IMR-90 (cell line): ENCODE results near the gene MAN1A2. TPM values are rescaled to one million over a fixed set of nuclear protein-coding genes. Genes with fewer than 3 reads are reported as not detected.

Experiments
- ATAC-seq: fragments of 200-7000 bp; cut with Tn5 transposase; 2 replicates; pipeline ENCODE4 v1.9.1; 2020; ENCODE audit warnings: low read depth, mild to moderate bottlenecking, moderate library complexity
- BruUV-seq: library from RNA; stranded (reverse); fragments of 400-500 nt; replicated peaks from 2 replicates; lab custom pipeline; 2021; lab: Mats Ljungman, UMichigan
- CTCF ChIA-PET: fragments of 300-600 bp; formaldehyde crosslinking; extraction: SDS; loops from one replicate; lab custom pipeline; 2021; ENCODE audit warnings: antibody characterized with exemption; lab: Yijun Ruan, JAX
- POLR2A ChIA-PET: fragments of 300-600 bp; sonication (Branson Sonifier 250); formaldehyde crosslinking; loops from one replicate; lab custom pipeline; 2022; ENCODE audit warnings: antibody characterized with exemption; ENCODE audit not compliant: unreplicated experiment; lab: Charles Lee
- DNase-seq: peaks from one replicate; pipeline ENCODE4 v3.0.0; 2013
- H2AFZ ChIP-seq: replicated peaks from 2 replicates; pipeline ENCODE3; 2013; ENCODE audit warnings: low read length, mild to moderate bottlenecking; ENCODE audit not compliant: poor library complexity
- H2AK5ac ChIP-seq: 2 replicates; pipeline ENCODE4 v1.6.1; 2013; ENCODE audit warnings: low read depth, low read length, inconsistent platforms
- H2AK9ac ChIP-seq: replicated peaks from 2 replicates; pipeline ENCODE3; 2013; ENCODE audit warnings: mild to moderate bottlenecking, low read depth, low read length, moderate library complexity; ENCODE audit not compliant: poor library complexity
- H2BK120ac ChIP-seq: 2 replicates; pipeline ENCODE4 v1.6.1; 2013; ENCODE audit warnings: low read depth, low read length, inconsistent platforms
- H2BK15ac ChIP-seq: 3 replicates; pipeline ENCODE4 v1.6.1; 2013; ENCODE audit warnings: low read depth, low read length, inconsistent platforms
- H2BK20ac ChIP-seq: 2 replicates; pipeline ENCODE4 v1.6.1; 2013; ENCODE audit warnings: low read depth, mild to moderate bottlenecking, inconsistent platforms, low read length, moderate library complexity
- H2BK5ac ChIP-seq: 2 replicates; pipeline ENCODE4 v1.6.1; 2013; ENCODE audit warnings: mild to moderate bottlenecking, low read depth, low read length, inconsistent platforms; ENCODE audit not compliant: poor library complexity, severe bottlenecking
- H3K14ac ChIP-seq: replicated peaks from 2 replicates; pipeline ENCODE4 v1.6.1; 2013; ENCODE audit warnings: low read depth, low read length, inconsistent platforms
- H3K18ac ChIP-seq: 2 replicates; pipeline ENCODE4 v1.6.1; 2013; ENCODE audit warnings: low read depth, low read length, control low read depth
- H3K23ac ChIP-seq: 2 replicates; pipeline ENCODE4 v1.6.1; 2013; ENCODE audit warnings: low read depth, low read length, inconsistent platforms
- H3K27ac ChIP-seq: 2 replicates; pipeline ENCODE4 v1.5.1; 2013; ENCODE audit warnings: mild to moderate bottlenecking, control low read depth, low read length; ENCODE audit not compliant: insufficient read depth
- H3K27me3 ChIP-seq: 2 replicates; pipeline ENCODE4 v1.6.1; 2013; ENCODE audit warnings: low read length; ENCODE audit not compliant: control insufficient read depth, insufficient read depth
- H3K36me3 ChIP-seq: 2 replicates; pipeline ENCODE4 v1.6.1; 2013; ENCODE audit warnings: low read length, mixed read lengths; ENCODE audit not compliant: control insufficient read depth, insufficient read depth
- H3K4ac ChIP-seq: 2 replicates; pipeline ENCODE4 v1.6.1; 2013; ENCODE audit warnings: low read depth, low read length, inconsistent platforms
- H3K4me1 ChIP-seq: 2 replicates; pipeline ENCODE4 v1.6.1; 2013; ENCODE audit warnings: low read length, mixed read lengths; ENCODE audit not compliant: control insufficient read depth, insufficient read depth
- H3K4me2 ChIP-seq: 2 replicates; pipeline ENCODE4 v1.6.1; 2013; ENCODE audit warnings: low read depth, mild to moderate bottlenecking, control low read depth, low read length, moderate library complexity
- H3K4me3 ChIP-seq: 2 replicates; pipeline ENCODE4 v1.5.1; 2013; ENCODE audit warnings: low read depth, mild to moderate bottlenecking, control low read depth, low read length, moderate library complexity; ENCODE audit not compliant: insufficient read depth
- H3K56ac ChIP-seq: 2 replicates; pipeline ENCODE4 v1.6.1; 2013; ENCODE audit warnings: low read length, inconsistent platforms; ENCODE audit not compliant: insufficient read depth; ENCODE audit errors: extremely low read depth
- H3K79me1 ChIP-seq, 2 experiments: 2 replicates each; pipeline ENCODE4 v1.6.1; 2013; ENCODE audit warnings: low read length in 2 of 2, inconsistent platforms in 1 of 2, low read depth in 1 of 2
- H3K9ac ChIP-seq: 2 replicates; pipeline ENCODE4 v1.6.1; 2013; ENCODE audit warnings: low read depth, low read length, control low read depth
- H3K9me1 ChIP-seq: 2 replicates; pipeline ENCODE4 v1.6.1; 2013; ENCODE audit warnings: low read length, inconsistent platforms; ENCODE audit not compliant: insufficient read depth
- H3K9me3 ChIP-seq: 2 replicates; pipeline ENCODE4 v1.6.1; 2013; ENCODE audit warnings: low read length; ENCODE audit not compliant: control insufficient read depth, insufficient read depth
- H4K20me1 ChIP-seq: 2 replicates; pipeline ENCODE4 v1.6.1; 2013; ENCODE audit warnings: low read length, inconsistent platforms; ENCODE audit not compliant: insufficient read depth
- H4K5ac ChIP-seq: 2 replicates; pipeline ENCODE4 v1.6.1; 2013; ENCODE audit warnings: mild to moderate bottlenecking, low read depth, low read length, control low read depth
- H4K8ac ChIP-seq, 2 experiments: 2 replicates each; pipeline ENCODE4 v1.6.1; 2013; ENCODE audit warnings: low read depth in 2 of 2, low read length in 2 of 2, control low read depth in 1 of 2, inconsistent platforms in 1 of 2
- H4K91ac ChIP-seq: 2 replicates; pipeline ENCODE4 v1.6.1; 2013; ENCODE audit warnings: low read depth, low read length, inconsistent platforms; ENCODE audit not compliant: insufficient read depth
- BHLHE40 ChIP-seq: fragments of 150-350 bp; IDR thresholded peaks from 2 replicates; pipeline ENCODE4 v1.6.1; 2016; ENCODE audit warnings: mild to moderate bottlenecking, low read depth, low read length
- CEBPB ChIP-seq: IDR thresholded peaks from 2 replicates; pipeline ENCODE4 v1.6.1; 2012; ENCODE audit warnings: low read depth, low read length, improper control_type of control experiment
- MAFK ChIP-seq: IDR thresholded peaks from 2 replicates; pipeline ENCODE4 v1.6.1; 2012; ENCODE audit warnings: low read depth, low read length, improper control_type of control experiment
- MXI1 ChIP-seq: IDR thresholded peaks from 2 replicates; pipeline ENCODE4 v1.6.1; 2012; ENCODE audit warnings: low read depth, mild to moderate bottlenecking, low read length, moderate library complexity, borderline replicate concordance
- POLR2A ChIP-seq: IDR thresholded peaks from 2 replicates; pipeline ENCODE4 v1.6.1; 2012; ENCODE audit warnings: mild to moderate bottlenecking, low read depth, low read length
- RAD21 ChIP-seq: IDR thresholded peaks from 2 replicates; pipeline ENCODE4 v1.6.1; 2012; ENCODE audit warnings: low read length, improper control_type of control experiment
- SMC3 ChIP-seq: fragments of 150-350 bp; IDR thresholded peaks from 2 replicates; pipeline ENCODE4 v1.6.1; 2016; ENCODE audit warnings: low read depth, mild to moderate bottlenecking, antibody characterized with exemption, low read length, moderate library complexity
- WGBS, 2 experiments: methylation state at CpG; one replicate each; pipeline versions ENCODE4 v1.1.5 to v1.1.7; 2013; ENCODE audit warnings: missing lambda C conversion rate in 2 of 2; ENCODE audit not compliant: insufficient read length in 1 of 2; ENCODE audit errors: extremely low coverage in 2 of 2; 5-methylcytosine and 5-hydroxymethylcytosine counted together
- dilution Hi-C: fragments of 300-500 bp; cut with HindIII; formaldehyde crosslinking; loops from one replicate; pipeline ENCODE4 v1.14.3; 2018; ENCODE audit warnings: low sequenced_read_pairs; ENCODE audit not compliant: unreplicated experiment
- in situ Hi-C: fragments of 300-500 bp; cut with MboI; formaldehyde crosslinking; loops from 3 replicates; pipeline ENCODE4 v1.14.3; 2019; ENCODE audit warnings: low sequenced_read_pairs, inconsistent platforms, mixed read lengths
- intact Hi-C: fragments of 100-400 bp; cut with micrococcal nuclease; formaldehyde crosslinking; loops from 2 replicates; pipeline ENCODE4 v1.10.0; 2022
- polyA plus RNA-seq, 3 experiments: library from polyadenylated mRNA; depleted of rRNA; stranded (reverse); fragments of >200 nt; gene quantifications; 2 replicates each; pipeline ENCODE4 v1.2.3, GENCODE V29; 2012; ENCODE audit warnings: low replicate concordance in 1 of 3
- total RNA-seq: library from RNA; depleted of rRNA; stranded (reverse); fragments of >200 nt; gene quantifications from 2 replicates; pipeline ENCODE4 v1.2.3, GENCODE V29; 2012
- TF ChIP-seq, protein P1 (sequence below): conservative IDR thresholded peaks from 2 replicates; pipeline ENCODE4 v1.5.1; 2012; ENCODE audit warnings: mild to moderate bottlenecking, low read depth, low read length, improper control_type of control experiment
- TF ChIP-seq, protein P2 (sequence below): fragments of 150-350 bp; IDR thresholded peaks from 2 replicates; pipeline ENCODE4 v1.6.1; 2017; ENCODE audit warnings: mild to moderate bottlenecking, antibody characterized with exemption, low read length, low read depth

Gene MAN1A2
- total and polyA plus RNA-seq, 2 of the 4 experiments (the other 2 are of a cell fraction): 12.4 to 29.4 TPM

DNA sequence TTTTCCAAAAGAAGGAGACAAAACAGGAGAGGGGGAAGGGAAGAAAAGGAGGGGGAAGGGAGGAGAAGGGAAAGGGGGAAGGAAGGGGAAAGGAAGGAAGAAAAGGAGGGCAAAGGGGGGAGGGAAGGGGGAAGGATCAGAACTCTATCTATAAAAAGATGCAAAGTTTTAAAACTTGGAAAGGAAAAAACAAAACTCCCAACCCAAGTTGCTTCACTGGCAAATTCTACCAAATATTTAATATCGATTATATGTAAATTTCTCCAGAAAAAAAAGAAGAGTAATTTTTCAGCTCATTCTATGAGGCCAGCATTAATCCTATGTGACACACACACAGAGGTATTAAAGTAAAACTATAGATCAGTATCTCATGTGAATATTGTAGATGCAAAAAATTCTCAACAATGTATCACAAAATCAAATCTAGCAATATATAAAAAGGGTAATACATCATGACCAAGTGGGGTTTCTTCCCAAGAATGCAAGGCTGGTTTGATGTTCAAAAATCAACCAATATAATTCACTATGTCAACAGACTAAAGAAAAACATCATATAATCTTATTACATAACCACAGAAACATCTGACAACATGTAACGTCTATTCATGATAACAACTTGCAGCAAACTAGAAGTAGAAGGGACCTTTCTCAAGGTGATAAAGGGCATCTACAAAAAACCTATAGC, 57.9 kb downstream of the MAN1A2 start:
- TF ChIP-seq CEBPB (no peak), MXI1 (no peak), BHLHE40 (no peak), SMC3 (no peak), POLR2A (no peak), MAFK (no peak), RAD21 (no peak)
- TF ChIP-seq, protein P1, sequence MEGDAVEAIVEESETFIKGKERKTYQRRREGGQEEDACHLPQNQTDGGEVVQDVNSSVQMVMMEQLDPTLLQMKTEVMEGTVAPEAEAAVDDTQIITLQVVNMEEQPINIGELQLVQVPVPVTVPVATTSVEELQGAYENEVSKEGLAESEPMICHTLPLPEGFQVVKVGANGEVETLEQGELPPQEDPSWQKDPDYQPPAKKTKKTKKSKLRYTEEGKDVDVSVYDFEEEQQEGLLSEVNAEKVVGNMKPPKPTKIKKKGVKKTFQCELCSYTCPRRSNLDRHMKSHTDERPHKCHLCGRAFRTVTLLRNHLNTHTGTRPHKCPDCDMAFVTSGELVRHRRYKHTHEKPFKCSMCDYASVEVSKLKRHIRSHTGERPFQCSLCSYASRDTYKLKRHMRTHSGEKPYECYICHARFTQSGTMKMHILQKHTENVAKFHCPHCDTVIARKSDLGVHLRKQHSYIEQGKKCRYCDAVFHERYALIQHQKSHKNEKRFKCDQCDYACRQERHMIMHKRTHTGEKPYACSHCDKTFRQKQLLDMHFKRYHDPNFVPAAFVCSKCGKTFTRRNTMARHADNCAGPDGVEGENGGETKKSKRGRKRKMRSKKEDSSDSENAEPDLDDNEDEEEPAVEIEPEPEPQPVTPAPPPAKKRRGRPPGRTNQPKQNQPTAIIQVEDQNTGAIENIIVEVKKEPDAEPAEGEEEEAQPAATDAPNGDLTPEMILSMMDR: no peak
- TF ChIP-seq, protein P2, sequence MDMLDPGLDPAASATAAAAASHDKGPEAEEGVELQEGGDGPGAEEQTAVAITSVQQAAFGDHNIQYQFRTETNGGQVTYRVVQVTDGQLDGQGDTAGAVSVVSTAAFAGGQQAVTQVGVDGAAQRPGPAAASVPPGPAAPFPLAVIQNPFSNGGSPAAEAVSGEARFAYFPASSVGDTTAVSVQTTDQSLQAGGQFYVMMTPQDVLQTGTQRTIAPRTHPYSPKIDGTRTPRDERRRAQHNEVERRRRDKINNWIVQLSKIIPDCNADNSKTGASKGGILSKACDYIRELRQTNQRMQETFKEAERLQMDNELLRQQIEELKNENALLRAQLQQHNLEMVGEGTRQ: no peak
- intact Hi-C loops (no loop called here), dilution Hi-C loops (no loop called here), in situ Hi-C loops (no loop called here)
- ATAC-seq (no peak), DNase-seq (no peak)
- Histone ChIP-seq H2BK20ac (no peak overlapping the region), H2BK15ac (no peak overlapping the region), H3K14ac (no peak overlapping the region), H3K4me2 (no peak overlapping the region), H4K91ac (no peak overlapping the region), H3K4me1 (no peaks in the 10 kb centered on the region), H4K5ac (no peak overlapping the region), H3K9ac (no peak overlapping the region), H3K9me1 (no peaks in the 10 kb centered on the region), H3K9me3 (peaks cover 4% of the 10 kb centered on the region), H3K18ac (no peak overlapping the region), H4K20me1 (no peaks in the 10 kb centered on the region), H3K4me3 (no peak overlapping the region), H3K23ac (no peak overlapping the region), H2BK120ac (no peak overlapping the region), H3K4ac (no peak overlapping the region), H2AK5ac (no peak overlapping the region), H2AFZ (no peak overlapping the region), H3K36me3 (peaks cover 4% of the 10 kb centered on the region), H3K56ac (no peak overlapping the region), H3K27me3 (no peaks in the 10 kb centered on the region), H2AK9ac (no peak overlapping the region), H4K8ac (no peak overlapping the region), H3K79me1 (peaks cover 0 to 3% of the 10 kb centered on the region in 2 experiments; a peak in 2 of 4 replicates), H2BK5ac (no peak overlapping the region), H3K27ac (no peak overlapping the region)
- no CpG with 5 or more reads among the region's 2 CpGs for WGBS, 2 experiments
- CTCF ChIA-PET: no interaction called here
- no TSS peak for BruUV-seq
- POLR2A ChIA-PET: no interaction called here
